Measurements from ENCODE around the gene PAM. TPM values are rescaled to one million over a fixed set of nuclear protein-coding genes. Genes with fewer than 3 reads are reported as not detected.

Gene PAM
- total RNA-seq, 4 donors from 2014 or later: 113 to 178 (median 130) TPM

GRCh38 chr5:102789469-102789868, 34.4 kb downstream of the PAM start:
- no peak for DNase-seq (ENCODE audit: low spot score)
- no peak for ATAC-seq (ENCODE audit: low FRiP score)
- no peak for TF ChIP-seq CTCF (IDR thresholded peaks at IDR 0.05)

GRCh38 chr5:102790748-102791147, 35.6 kb downstream of the PAM start:
- TF ChIP-seq CTCF (IDR thresholded peaks at IDR 0.05): no peak
- no peak for ATAC-seq (ENCODE audit: low FRiP score)
- DNase-seq (ENCODE audit: low spot score): no peak

GRCh38 chr5:102792705-102793104, 37.6 kb downstream of the PAM start:
- TF ChIP-seq CTCF (IDR thresholded peaks at IDR 0.05): no peak
- DNase-seq (ENCODE audit: low spot score) (no peak), ATAC-seq (ENCODE audit: low FRiP score) (no peak)

GRCh38 chr5:102794047-102794446, 38.9 kb downstream of the PAM start:
- no peak for TF ChIP-seq CTCF (IDR thresholded peaks at IDR 0.05)
- no peak for DNase-seq (ENCODE audit: low spot score)
- no peak for ATAC-seq (ENCODE audit: low FRiP score)

GRCh38 chr5:102794677-102795331, 39.7 kb downstream of the PAM start:
- DNase-seq (ENCODE audit: low spot score) (no peak), ATAC-seq (ENCODE audit: low FRiP score) (no peak)
- TF ChIP-seq CTCF (IDR thresholded peaks at IDR 0.05): no peak

- no peak for DNase-seq (ENCODE audit: low spot score)
- no peak for TF ChIP-seq CTCF (IDR thresholded peaks at IDR 0.05)
- ATAC-seq (ENCODE audit: low FRiP score): no peak
Observed at GRCh38 chr5:102795526-102795925, 40.4 kb downstream of the PAM start.

GRCh38 chr5:102796009-102796408, 40.9 kb downstream of the PAM start:
- no peak for DNase-seq (ENCODE audit: low spot score)
- no peak for TF ChIP-seq CTCF (IDR thresholded peaks at IDR 0.05)
- no peak for ATAC-seq (ENCODE audit: low FRiP score)

Measured in omental fat pad (tissue), 4 donors.